WTC11 (cell line): ENCODE data around the gene ZNF236.

Source experiments
- ATF1 ChIP-seq: sonication (generic); formaldehyde crosslinking; IDR thresholded peaks from 2 replicates; pipeline ENCODE4 v1.8.1; 2023; ENCODE audit warnings: mild to moderate bottlenecking, moderate library complexity, missing genetic modification reagents
- ELF4 ChIP-seq: sonication (generic); formaldehyde crosslinking; IDR thresholded peaks from 2 replicates; pipeline ENCODE4 v1.8.1; 2022; ENCODE audit warnings: low read depth, mild to moderate bottlenecking, moderate library complexity, missing genetic modification reagents
- JUN ChIP-seq: sonication (generic); formaldehyde crosslinking; IDR thresholded peaks from 2 replicates; pipeline ENCODE4 v1.8.0; 2023; ENCODE audit warnings: mild to moderate bottlenecking, missing genetic modification reagents
- NR2C2 ChIP-seq: sonication (generic); formaldehyde crosslinking; IDR thresholded peaks from 2 replicates; pipeline ENCODE4 v1.8.0; 2022; ENCODE audit warnings: mild to moderate bottlenecking, missing genetic modification reagents
- SP1 ChIP-seq: sonication (generic); formaldehyde crosslinking; conservative IDR thresholded peaks from 2 replicates; pipeline ENCODE4 v1.8.1; 2022; ENCODE audit warnings: missing genetic modification reagents
- TEAD4 ChIP-seq: sonication (generic); formaldehyde crosslinking; IDR thresholded peaks from 2 replicates; pipeline ENCODE4 v1.8.0; 2022; ENCODE audit warnings: mild to moderate bottlenecking, missing genetic modification reagents
- USF1 ChIP-seq: sonication (generic); formaldehyde crosslinking; IDR thresholded peaks from 2 replicates; pipeline ENCODE4 v1.8.0; 2022; ENCODE audit warnings: mild to moderate bottlenecking, missing genetic modification reagents
- ZNF138 ChIP-seq: sonication (generic); formaldehyde crosslinking; conservative IDR thresholded peaks from 2 replicates; pipeline ENCODE4 v1.8.1; 2022; ENCODE audit warnings: mild to moderate bottlenecking, moderate library complexity, missing genetic modification reagents
- ZNF232 ChIP-seq: sonication (generic); formaldehyde crosslinking; IDR thresholded peaks from 2 replicates; pipeline ENCODE4 v1.8.0; 2022; ENCODE audit warnings: mild to moderate bottlenecking, missing genetic modification reagents
- ZNF263 ChIP-seq: sonication (generic); formaldehyde crosslinking; IDR thresholded peaks from 2 replicates; pipeline ENCODE4 v1.8.1; 2022; ENCODE audit warnings: low read depth, mild to moderate bottlenecking, moderate library complexity, missing genetic modification reagents
- TF ChIP-seq, protein P1 (sequence below): fragments of 200-600 bp; IDR thresholded peaks from 2 replicates; pipeline ENCODE4 v1.8.0; 2022; ENCODE audit warnings: antibody characterized with exemption
- TF ChIP-seq, protein P2 (sequence below): sonication (generic); formaldehyde crosslinking; IDR thresholded peaks from 2 replicates; pipeline ENCODE4 v1.8.1; 2023; ENCODE audit warnings: mild to moderate bottlenecking, moderate library complexity, missing genetic modification reagents
- TF ChIP-seq, protein P3 (sequence below): sonication (generic); formaldehyde crosslinking; conservative IDR thresholded peaks from 2 replicates; pipeline ENCODE4 v1.8.1; 2022; ENCODE audit warnings: mild to moderate bottlenecking, missing genetic modification reagents

DNA sequence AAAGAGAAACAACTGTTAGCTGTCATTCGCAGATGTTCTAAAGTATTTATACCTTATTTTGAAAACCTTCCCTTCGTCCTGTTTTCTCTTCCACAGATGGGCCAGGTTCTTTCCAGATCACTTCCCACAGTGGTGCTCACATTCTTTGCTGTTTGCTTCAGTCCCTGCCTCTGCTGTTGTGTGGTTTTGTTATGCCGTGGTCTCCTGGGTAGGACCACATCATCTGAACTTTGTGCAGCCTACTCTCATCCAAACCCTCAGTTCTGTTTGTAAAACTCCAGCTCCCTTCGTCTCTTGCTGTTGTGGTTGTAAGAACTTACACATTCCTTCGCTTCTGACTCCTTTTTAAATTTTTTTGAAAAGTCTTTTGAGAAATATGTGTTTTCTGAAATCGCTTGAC is 38.1 kb downstream of the ZNF236 start:
- TF ChIP-seq, protein P1, sequence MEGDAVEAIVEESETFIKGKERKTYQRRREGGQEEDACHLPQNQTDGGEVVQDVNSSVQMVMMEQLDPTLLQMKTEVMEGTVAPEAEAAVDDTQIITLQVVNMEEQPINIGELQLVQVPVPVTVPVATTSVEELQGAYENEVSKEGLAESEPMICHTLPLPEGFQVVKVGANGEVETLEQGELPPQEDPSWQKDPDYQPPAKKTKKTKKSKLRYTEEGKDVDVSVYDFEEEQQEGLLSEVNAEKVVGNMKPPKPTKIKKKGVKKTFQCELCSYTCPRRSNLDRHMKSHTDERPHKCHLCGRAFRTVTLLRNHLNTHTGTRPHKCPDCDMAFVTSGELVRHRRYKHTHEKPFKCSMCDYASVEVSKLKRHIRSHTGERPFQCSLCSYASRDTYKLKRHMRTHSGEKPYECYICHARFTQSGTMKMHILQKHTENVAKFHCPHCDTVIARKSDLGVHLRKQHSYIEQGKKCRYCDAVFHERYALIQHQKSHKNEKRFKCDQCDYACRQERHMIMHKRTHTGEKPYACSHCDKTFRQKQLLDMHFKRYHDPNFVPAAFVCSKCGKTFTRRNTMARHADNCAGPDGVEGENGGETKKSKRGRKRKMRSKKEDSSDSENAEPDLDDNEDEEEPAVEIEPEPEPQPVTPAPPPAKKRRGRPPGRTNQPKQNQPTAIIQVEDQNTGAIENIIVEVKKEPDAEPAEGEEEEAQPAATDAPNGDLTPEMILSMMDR: no peak
- no peak for TF ChIP-seq ATF1 (CRISPR knock-in tag)
- no peak for TF ChIP-seq ZNF138 (CRISPR knock-in tag)
- TF ChIP-seq NR2C2 (CRISPR knock-in tag): no peak
- no peak for TF ChIP-seq ZNF263
- TF ChIP-seq TEAD4: no peak
- no peak for TF ChIP-seq SP1 (CRISPR knock-in tag)
- no peak for TF ChIP-seq ELF4 (CRISPR knock-in tag)
- TF ChIP-seq, protein P2, sequence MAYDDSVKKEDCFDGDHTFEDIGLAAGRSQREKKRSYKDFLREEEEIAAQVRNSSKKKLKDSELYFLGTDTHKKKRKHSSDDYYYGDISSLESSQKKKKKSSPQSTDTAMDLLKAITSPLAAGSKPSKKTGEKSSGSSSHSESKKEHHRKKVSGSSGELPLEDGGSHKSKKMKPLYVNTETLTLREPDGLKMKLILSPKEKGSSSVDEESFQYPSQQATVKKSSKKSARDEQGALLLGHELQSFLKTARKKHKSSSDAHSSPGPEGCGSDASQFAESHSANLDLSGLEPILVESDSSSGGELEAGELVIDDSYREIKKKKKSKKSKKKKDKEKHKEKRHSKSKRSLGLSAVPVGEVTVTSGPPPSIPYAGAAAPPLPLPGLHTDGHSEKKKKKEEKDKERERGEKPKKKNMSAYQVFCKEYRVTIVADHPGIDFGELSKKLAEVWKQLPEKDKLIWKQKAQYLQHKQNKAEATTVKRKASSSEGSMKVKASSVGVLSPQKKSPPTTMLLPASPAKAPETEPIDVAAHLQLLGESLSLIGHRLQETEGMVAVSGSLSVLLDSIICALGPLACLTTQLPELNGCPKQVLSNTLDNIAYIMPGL: no peak
- TF ChIP-seq, protein P3, sequence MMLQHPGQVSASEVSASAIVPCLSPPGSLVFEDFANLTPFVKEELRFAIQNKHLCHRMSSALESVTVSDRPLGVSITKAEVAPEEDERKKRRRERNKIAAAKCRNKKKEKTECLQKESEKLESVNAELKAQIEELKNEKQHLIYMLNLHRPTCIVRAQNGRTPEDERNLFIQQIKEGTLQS (CRISPR knock-in tag): no peak
- TF ChIP-seq JUN (CRISPR knock-in tag): no peak
- no peak for TF ChIP-seq ZNF232
- no peak for TF ChIP-seq USF1
